Keratinocyte (primary cell): ENCODE results near the gene FAM107B.

ENCODE experiments used
- CTCF ChIP-seq, 3 experiments: IDR thresholded peaks in 1 of 3; conservative IDR thresholded peaks in 1 of 3; optimal IDR thresholded peaks in 1 of 3; 2 replicates in 2 of 3; 3 replicates in 1 of 3; pipeline versions ENCODE3 to v1.5.1; 2011; ENCODE audit warnings: low read length in 3 of 3, mild to moderate bottlenecking in 3 of 3, moderate library complexity in 2 of 3, control low read depth in 1 of 3, inconsistent platforms in 1 of 3; ENCODE audit not compliant: insufficient read depth in 2 of 3; ENCODE audit errors: extremely low read depth in 1 of 3
- EZH2 ChIP-seq: IDR thresholded peaks from one replicate; pipeline ENCODE4 v1.6.1; 2012; ENCODE audit warnings: inconsistent platforms, mild to moderate bottlenecking, low read length, moderate library complexity

- TF ChIP-seq CTCF (optimal IDR thresholded peaks at IDR 0.05 in 1 of 3, IDR thresholded peaks at IDR 0.05 in 1 of 3, conservative IDR thresholded peaks at IDR 0.05 in 1 of 3; ENCODE audit: extremely low read depth in 1 of 3, insufficient read depth in 2 of 3, low read length in 3 of 3), result no peak
- TF ChIP-seq EZH2, result no peak
These were observed 275.1 kb downstream of the FAM107B start for GRCh38 chr10:14499601-14499904.
